Body of pancreas (tissue), 4 donors: ENCODE results near the gene SLCO2B1. TPM values are rescaled to one million over a fixed set of nuclear protein-coding genes. Genes with fewer than 3 reads are reported as not detected.

Source experiments
- ATAC-seq: fragments of 150-250 bp; one replicate; pipeline ENCODE4 v1.9.1; 2016
- DNase-seq, 4 donors: peaks; one replicate each; pipeline ENCODE4 v3.0.0-alpha.2; 2019
- H3K27ac ChIP-seq, 4 donors: fragments of 200-600 bp; sonication (generic); 1 replicate in 3 of 4; 2 replicates in 1 of 4; pipeline versions ENCODE4 v1.5.1 to v1.6.1; 2016 to 2019; ENCODE audit warnings: mild to moderate bottlenecking in 1 of 4, mixed read lengths in 1 of 4, moderate library complexity in 1 of 4
- H3K27me3 ChIP-seq, 2 donors: fragments of 200-600 bp; sonication (generic); one replicate each; pipeline ENCODE4 v1.6.0; 2016; ENCODE audit warnings: mild to moderate bottlenecking in 1 of 2
- H3K36me3 ChIP-seq, 2 donors: fragments of 200-600 bp; sonication (generic); replicated peaks in 1 of 2; 2 replicates each; pipeline ENCODE4 v1.5.1; 2016; ENCODE audit warnings: low read depth in 2 of 2; ENCODE audit not compliant: insufficient read depth in 1 of 2
- H3K4me1 ChIP-seq: fragments of 200-600 bp; sonication (generic); one replicate; pipeline ENCODE4 v1.6.0; 2016
- H3K4me3 ChIP-seq, 2 donors: fragments of 200-600 bp; sonication (generic); 1 replicate in 1 of 2; 2 replicates in 1 of 2; pipeline ENCODE4 v1.5.1; 2016 to 2019
- H3K9me3 ChIP-seq, 3 donors: fragments of 200-600 bp; sonication (generic); 1 replicate in 2 of 3; 2 replicates in 1 of 3; pipeline ENCODE4 v1.5.1; 2016
- POLR2A ChIP-seq, 3 donors: fragments of 450-650 bp; IDR thresholded peaks; one replicate each; pipeline ENCODE4 v1.6.1; 2016; ENCODE audit warnings: antibody characterized with exemption in 3 of 3, mild to moderate bottlenecking in 2 of 3
- WGBS, 2 donors: methylation state at CpG; one replicate each; pipeline ENCODE4 v1.1.5; 2017; 5-methylcytosine and 5-hydroxymethylcytosine counted together
- intact Hi-C: fragments of 100-400 bp; cut with DNase I; formaldehyde crosslinking; loops from one replicate; pipeline ENCODE4 v1.15.1; 2023
- total RNA-seq, 2 donors: library from RNA; depleted of rRNA; stranded (reverse); fragments of >200 nt; gene quantifications; one replicate each; pipeline ENCODE4 v1.1.0, GENCODE V29; 2016
- TF ChIP-seq, protein P1 (sequence below), 7 experiments: fragments of 450-650 bp in 4 of 7; fragments of 200-600 bp in 3 of 7; sonication (generic) in 3 of 7; IDR thresholded peaks; one replicate each; pipeline ENCODE4 v1.5.1; 2016 to 2019; ENCODE audit warnings: antibody characterized with exemption in 7 of 7

SLCO2B1 gene
- total RNA-seq, 2 donors from 2014 or later = 33.7 to 101 TPM

- no peak for ATAC-seq
- peak in 1 of 4 donors; percentile 32 for DNase-seq
- intact Hi-C loops = no loop called here
- H3K4me3 ChIP-seq = no peak overlapping the region
- no peaks in the 10 kb centered on the region for H3K36me3 ChIP-seq
- no peak overlapping the region for H3K27ac ChIP-seq
- no peaks in the 10 kb centered on the region for H3K4me1 ChIP-seq
- H3K9me3 ChIP-seq = no peaks in the 10 kb centered on the region
- no peaks in the 10 kb centered on the region for H3K27me3 ChIP-seq
- TF ChIP-seq, protein P1, sequence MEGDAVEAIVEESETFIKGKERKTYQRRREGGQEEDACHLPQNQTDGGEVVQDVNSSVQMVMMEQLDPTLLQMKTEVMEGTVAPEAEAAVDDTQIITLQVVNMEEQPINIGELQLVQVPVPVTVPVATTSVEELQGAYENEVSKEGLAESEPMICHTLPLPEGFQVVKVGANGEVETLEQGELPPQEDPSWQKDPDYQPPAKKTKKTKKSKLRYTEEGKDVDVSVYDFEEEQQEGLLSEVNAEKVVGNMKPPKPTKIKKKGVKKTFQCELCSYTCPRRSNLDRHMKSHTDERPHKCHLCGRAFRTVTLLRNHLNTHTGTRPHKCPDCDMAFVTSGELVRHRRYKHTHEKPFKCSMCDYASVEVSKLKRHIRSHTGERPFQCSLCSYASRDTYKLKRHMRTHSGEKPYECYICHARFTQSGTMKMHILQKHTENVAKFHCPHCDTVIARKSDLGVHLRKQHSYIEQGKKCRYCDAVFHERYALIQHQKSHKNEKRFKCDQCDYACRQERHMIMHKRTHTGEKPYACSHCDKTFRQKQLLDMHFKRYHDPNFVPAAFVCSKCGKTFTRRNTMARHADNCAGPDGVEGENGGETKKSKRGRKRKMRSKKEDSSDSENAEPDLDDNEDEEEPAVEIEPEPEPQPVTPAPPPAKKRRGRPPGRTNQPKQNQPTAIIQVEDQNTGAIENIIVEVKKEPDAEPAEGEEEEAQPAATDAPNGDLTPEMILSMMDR (IDR thresholded peaks at IDR 0.05) = no peak
- 81 to 87% methylated on average over 4 of the region's 4 CpGs for WGBS, 2 donors
Observed at GRCh38 chr11:75188671-75189070, 37.8 kb downstream of the SLCO2B1 start.

- H3K36me3 ChIP-seq = no peaks in the 10 kb centered on the region
- no peak for TF ChIP-seq POLR2A (IDR thresholded peaks at IDR 0.05)
- TF ChIP-seq, protein P1 (IDR thresholded peaks at IDR 0.05) = no peak
- no peaks in the 10 kb centered on the region for H3K9me3 ChIP-seq
- 79 to 92% methylated on average over 5 of the region's 5 CpGs for WGBS, 2 donors
- H3K27me3 ChIP-seq = no peaks in the 10 kb centered on the region
- no peak overlapping the region for H3K27ac ChIP-seq
- no peak overlapping the region for H3K4me3 ChIP-seq
- ATAC-seq (no peak), DNase-seq (no peak)
- intact Hi-C loops = no loop called here
- no peaks in the 10 kb centered on the region for H3K4me1 ChIP-seq
Observed at GRCh38 chr11:75189108-75189507, 38.2 kb downstream of the SLCO2B1 start.

DNA sequence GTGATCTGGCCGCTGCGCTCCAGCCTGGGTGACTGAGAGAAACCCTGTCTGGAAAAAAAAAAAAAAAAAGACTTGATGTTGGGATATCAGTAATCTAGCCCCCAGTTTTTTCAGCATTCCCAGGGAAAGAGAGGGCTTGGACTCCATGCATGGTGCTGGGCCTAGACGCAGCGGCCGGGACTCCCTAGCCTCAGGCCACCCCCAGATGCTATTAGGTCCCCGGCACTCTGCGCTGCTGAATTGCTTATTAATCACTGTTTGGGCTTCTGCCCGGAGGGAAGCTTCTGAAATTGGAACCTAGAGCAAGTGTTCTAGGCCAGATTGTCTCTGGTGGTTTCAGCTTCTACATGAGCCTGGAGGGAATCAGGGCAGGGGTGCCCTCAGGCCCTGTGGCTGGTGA is 39.0 kb downstream of the SLCO2B1 start:
- Histone ChIP-seq H3K36me3 (no peaks in the 10 kb centered on the region), H3K9me3 (no peaks in the 10 kb centered on the region), H3K4me3 (no peak overlapping the region), H3K27me3 (no peaks in the 10 kb centered on the region), H3K27ac (no peak overlapping the region), H3K4me1 (peaks cover 2% of the 10 kb centered on the region)
- intact Hi-C loops = no loop called here
- TF ChIP-seq, protein P1 (IDR thresholded peaks at IDR 0.05) = no peak
- no peak for TF ChIP-seq POLR2A (IDR thresholded peaks at IDR 0.05)
- ATAC-seq (no peak), DNase-seq (no peak)
- 85 to 88% methylated on average over 8 of the region's 8 CpGs for WGBS, 2 donors

- H3K4me3 ChIP-seq = no peak overlapping the region
- no peaks in the 10 kb centered on the region for H3K27me3 ChIP-seq
- intact Hi-C loops = no loop called here
- no peaks in the 10 kb centered on the region for H3K9me3 ChIP-seq
- no peak for DNase-seq
- 80 to 90% methylated on average over 1 to 2 of the region's 2 CpGs for WGBS, 2 donors
- no peaks in the 10 kb centered on the region for H3K36me3 ChIP-seq
- peaks cover 6% of the 10 kb centered on the region for H3K4me1 ChIP-seq
- TF ChIP-seq, protein P1 (IDR thresholded peaks at IDR 0.05) = no peak
- TF ChIP-seq POLR2A (IDR thresholded peaks at IDR 0.05) = no peak
- no peak overlapping the region for H3K27ac ChIP-seq
- ATAC-seq = no peak
Observed at GRCh38 chr11:75190652-75191329, 39.9 kb downstream of the SLCO2B1 start.

DNA sequence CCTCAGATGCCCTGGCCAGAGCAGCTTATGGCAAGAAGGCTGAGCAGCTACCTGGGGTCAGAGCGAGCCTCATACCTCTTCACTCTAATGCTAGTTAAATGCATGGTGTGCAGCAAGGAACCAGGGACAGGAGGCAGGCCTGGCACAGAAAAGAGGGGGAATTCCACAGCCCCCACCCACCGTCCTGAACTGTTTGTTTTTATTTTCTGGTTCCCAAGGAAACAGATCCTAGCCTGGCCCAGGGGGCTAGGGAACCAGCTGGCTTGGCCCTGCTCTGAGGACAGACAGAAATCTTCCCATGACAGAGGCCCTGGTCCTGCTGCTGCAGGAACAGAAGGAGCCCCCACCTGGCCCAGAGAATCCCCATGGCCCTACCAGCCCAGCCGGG is 40.4 kb downstream of the SLCO2B1 start:
- Histone ChIP-seq H3K4me3 (no peak overlapping the region), H3K36me3 (no peaks in the 10 kb centered on the region), H3K4me1 (peaks cover 6% of the 10 kb centered on the region), H3K27ac (no peak overlapping the region), H3K27me3 (no peaks in the 10 kb centered on the region), H3K9me3 (no peaks in the 10 kb centered on the region)
- ATAC-seq (no peak), DNase-seq (no peak)
- 64 to 74% methylated on average over 3 of the region's 3 CpGs for WGBS, 2 donors
- TF ChIP-seq, protein P1 (IDR thresholded peaks at IDR 0.05) = no peak
- no peak for TF ChIP-seq POLR2A (IDR thresholded peaks at IDR 0.05)
- intact Hi-C loops = no loop called here
